Measurements from ENCODE around the gene RAPGEF1.

DNA sequence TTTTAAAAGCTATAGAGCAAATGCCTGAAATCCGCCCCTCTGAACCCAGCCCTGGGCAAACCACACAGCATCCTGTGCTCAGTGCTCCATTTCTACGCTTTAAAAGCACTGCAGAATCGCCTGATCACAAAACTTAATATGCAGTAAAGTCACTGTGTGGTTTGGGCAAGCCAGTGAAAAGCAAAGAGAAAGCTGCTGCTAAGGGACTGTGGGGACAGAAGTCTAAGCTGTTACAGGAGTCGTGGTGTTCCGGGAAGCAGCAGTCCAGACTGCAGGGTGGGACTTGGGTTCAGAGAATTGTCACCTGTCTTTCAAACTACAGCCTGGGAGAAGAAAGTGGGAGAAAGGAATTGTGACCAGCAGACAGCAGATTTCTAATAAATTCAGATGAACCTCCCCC lies 8.2 kb downstream of the RAPGEF1 start:
- TF ChIP-seq CTCF (IDR thresholded peaks at IDR 0.05): no peak
- no peak for TF ChIP-seq POLR2A (IDR thresholded peaks at IDR 0.05)
